ENCODE results near the gene WDR73. TPM values are rescaled to one million over a fixed set of nuclear protein-coding genes. Genes with fewer than 3 reads are reported as not detected.
A peak's percentile ranks its signal among the peaks of the same experiment; 100 is the strongest.

WDR73 gene
- total and polyA plus RNA-seq, 9 of the 15 experiments (the other 6 are each of a cell fraction or from before 2014, with no cell fraction given), result 9.2 to 25.4 (median 21.7) TPM

GRCh38 chr15:84648539-84648938 is 5.5 kb downstream of the WDR73 start (continued):
- TF ChIP-seq ASH1L (IDR thresholded peaks at IDR 0.05; ENCODE audit: borderline replicate concordance, low read depth, partially characterized antibody), result no peak

GRCh38 chr15:84647726-84648125 is 6.4 kb downstream of the WDR73 start:
- intact Hi-C loops (cut with micrococcal nuclease), result no loop called here
- H3K4me3 ChIP-seq, result no peak overlapping the region
- POLR2A ChIA-PET, result interaction anchor here (0.6 to 2.5 kb wide), 7 partner anchors 8 to 87 kb away, joined by 3 to 11 read pairs (median 3); no protein-coding TSS in a partner anchor
- ATAC-seq (peak; percentile 9; the same call in 2 of the 3 replicates), DNase-seq (ENCODE audit: extremely low read depth in 1 of 4, low spot score in 3 of 4) (peak in 2 of 4 experiments; percentile 28 to 67), FAIRE-seq (peak; percentile 79)
- H3K27ac ChIP-seq (ENCODE audit: extremely low read depth, low read depth, low read length), result no peak overlapping the region
- no peak overlapping the region for H2AFZ ChIP-seq (ENCODE audit: low read depth, low read length)
- no peaks in the 10 kb centered on the region; the same call in 1 of the 2 replicates for H4K20me1 ChIP-seq (replicated peaks; ENCODE audit: control insufficient read depth, insufficient read depth, low read length)
- H3K4me2 ChIP-seq (ENCODE audit: insufficient read depth, low read length), result 0 out of 2 replicates have a peak overlapping the region, but pooled peaks have one; percentile 9
- no peaks in the 10 kb centered on the region for H3K9me3 ChIP-seq (replicated peaks; ENCODE audit: control insufficient read depth, insufficient read depth, low read depth, low read length)
- H3K79me2 ChIP-seq (ENCODE audit: control insufficient read depth, insufficient read depth, low read length), result peaks cover 3% of the 10 kb centered on the region; the same call in 1 of the 3 replicates
- H3K4me1 ChIP-seq (replicated peaks in 1 of 2; ENCODE audit: control insufficient read depth in 2 of 2, insufficient read depth in 2 of 2, low read length in 2 of 2), result peaks cover 5 to 16% of the 10 kb centered on the region in 2 experiments; a peak in 3 of 5 replicates
- CTCF ChIA-PET (ENCODE audit: low intra/inter-chr PET ratio), result no interaction called here
- H3K36me3 ChIP-seq (ENCODE audit: control insufficient read depth, insufficient read depth, low read length), result peaks cover 84% of the 10 kb centered on the region
- no peaks in the 10 kb centered on the region for H3K27me3 ChIP-seq (ENCODE audit: control insufficient read depth in 2 of 2, insufficient read depth in 2 of 2, low read length in 2 of 2)
- in situ Hi-C loops (cut with MboI), result no loop called here
- H3K9me1 ChIP-seq (ENCODE audit: control insufficient read depth, insufficient read depth, low read length), result peaks cover 9% of the 10 kb centered on the region
- H3K9ac ChIP-seq (ENCODE audit: insufficient read depth in 1 of 2, low read depth in 2 of 2, low read length in 2 of 2), result no peak overlapping the region; a peak in 1 of 4 replicates
- BruUV-seq (replicated peaks), result no TSS peak
- TF ChIP-seq KDM1A (IDR thresholded peaks at IDR 0.05), result peak; percentile 32 to 59; a peak in 3 of 4 replicates
- no peak for TF ChIP-seq KLF10 (CRISPR knock-in tag; IDR thresholded peaks at IDR 0.05)
- peak; percentile 42; the same call in 1 of the 2 replicates for TF ChIP-seq SPI1 (IDR thresholded peaks at IDR 0.05; ENCODE audit: borderline replicate concordance, low read depth, low read length)
- TF ChIP-seq TEAD4 (IDR thresholded peaks at IDR 0.05; ENCODE audit: low read length), result peak; percentile 42; the same call in 1 of the 2 replicates
- no peak for TF ChIP-seq TEAD4 (CRISPR knock-in tag; IDR thresholded peaks at IDR 0.05; ENCODE audit: borderline replicate concordance)
- TF ChIP-seq HMBOX1 (IDR thresholded peaks at IDR 0.05), result peak; percentile 54; the same call in 1 of the 2 replicates
- 0 out of 4 replicates have a peak, but pooled peaks of 1 of the 2 experiments have one; percentile 29 for TF ChIP-seq RCOR1 (IDR thresholded peaks at IDR 0.05; ENCODE audit: borderline replicate concordance in 1 of 2, low read depth in 2 of 2, low read length in 2 of 2)
- TF ChIP-seq C11orf30 (IDR thresholded peaks at IDR 0.05; ENCODE audit: low read depth), result no peak
- TF ChIP-seq ZNF280A (IDR thresholded peaks at IDR 0.05; ENCODE audit: low read depth, partially characterized antibody), result no peak
- TF ChIP-seq TFE3 (CRISPR knock-in tag; IDR thresholded peaks at IDR 0.05), result no peak
- TF ChIP-seq CBFA2T3 (IDR thresholded peaks at IDR 0.05), result peak; percentile 82
- peak; percentile 45; the same call in 1 of the 2 replicates for TF ChIP-seq CTBP1 (IDR thresholded peaks at IDR 0.05; ENCODE audit: borderline replicate concordance)
- 0 out of 2 replicates have a peak, but pooled peaks have one; percentile 13 for TF ChIP-seq NFIC (IDR thresholded peaks at IDR 0.05)
- TF ChIP-seq ARID1B (IDR thresholded peaks at IDR 0.05), result peak; percentile 81
- TF ChIP-seq SMARCA4 (IDR thresholded peaks at IDR 0.05), result peak; percentile 49; the same call in 1 of the 2 replicates
- peak; percentile 66 for TF ChIP-seq DPF2 (IDR thresholded peaks at IDR 0.05)
- TF ChIP-seq MEIS2 (IDR thresholded peaks at IDR 0.05; ENCODE audit: partially characterized antibody), result peak; percentile 18
- TF ChIP-seq STAT5A (IDR thresholded peaks at IDR 0.05; ENCODE audit: borderline replicate concordance, low read length), result peak; percentile 27; the same call in 1 of the 2 replicates
- TF ChIP-seq SMARCE1 (IDR thresholded peaks at IDR 0.05), result peak; percentile 57; the same call in 1 of the 2 replicates
